ENCODE measurements around the gene TIMM23B. TPM values are rescaled to one million over a fixed set of nuclear protein-coding genes. Genes with fewer than 3 reads are reported as not detected.
"Not testable (repeated sequence)": the region's sequence is repeated elsewhere in the genome, so short reads cannot be mapped to it uniquely, and the experiment has no call there.

The TIMM23B gene
- total and polyA plus RNA-seq, 2 of the 8 experiments (the other 6 are each of a cell fraction or from before 2014, with no cell fraction given): 12.3 to 14.4 TPM

DNA sequence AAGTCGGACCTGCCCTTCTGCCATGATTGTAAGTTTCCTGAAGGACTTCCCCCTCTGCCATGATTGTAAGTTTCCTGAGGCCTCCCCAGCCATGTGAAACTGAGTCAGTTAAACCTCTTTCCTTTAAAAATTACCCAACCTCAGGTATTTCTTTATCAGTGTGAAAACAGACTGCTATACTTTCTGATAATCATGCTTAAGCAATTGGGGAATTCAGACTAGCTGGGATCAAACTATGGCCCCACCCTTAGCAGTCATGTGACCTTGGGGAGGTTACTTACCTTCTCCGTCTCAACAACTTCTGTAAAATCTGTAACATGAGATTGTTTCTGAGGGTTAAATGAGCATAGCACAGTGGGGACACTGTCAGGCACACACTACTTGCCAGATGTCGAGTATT is 45.4 kb downstream of the TIMM23B start:
- H2BK5ac ChIP-seq (ENCODE audit: low read depth, low read length); POLR2A ChIA-PET (ENCODE audit: partially characterized antibody); FAIRE-seq; H3K4me3 ChIP-seq (ENCODE audit: extremely low read depth in 1 of 4, insufficient read depth in 2 of 4, low read depth in 3 of 4, low read length in 4 of 4); H3K23me2 ChIP-seq (ENCODE audit: low read depth, low read length); H3K18ac ChIP-seq (ENCODE audit: extremely low read depth, low read length); H4K5ac ChIP-seq (ENCODE audit: insufficient read length, low read depth, low read length); DNase-seq (ENCODE audit: low read depth in 1 of 2, low spot score in 2 of 2); H3K27me3 ChIP-seq (replicated peaks in 1 of 4; ENCODE audit: control insufficient read depth in 3 of 4, extremely low read depth in 1 of 4, insufficient read depth in 3 of 4, low read length in 3 of 4); H2BK15ac ChIP-seq (ENCODE audit: low read length); H3K79me1 ChIP-seq (ENCODE audit: low read depth, low read length); CTCF ChIA-PET (ENCODE audit: partially characterized antibody); H4K8ac ChIP-seq (ENCODE audit: extremely low read depth, insufficient read depth, low read length); H2AFZ ChIP-seq (ENCODE audit: low read length); H3K56ac ChIP-seq (replicated peaks; ENCODE audit: insufficient read length, low read depth, low read length); H3K4me2 ChIP-seq (ENCODE audit: insufficient read depth in 1 of 2, low read depth in 2 of 2, low read length in 2 of 2); H3K9me3 ChIP-seq (ENCODE audit: insufficient read depth in 2 of 2, low read depth in 1 of 2, low read length in 1 of 2); H3K9ac ChIP-seq (replicated peaks in 1 of 4; ENCODE audit: extremely low read depth in 1 of 4, low read depth in 3 of 4, low read length in 3 of 4); H3K4me1 ChIP-seq (replicated peaks in 1 of 4; ENCODE audit: control insufficient read depth in 3 of 4, insufficient read depth in 4 of 4, low read length in 3 of 4); H4K20me1 ChIP-seq (replicated peaks in 1 of 2; ENCODE audit: control insufficient read depth in 1 of 2, insufficient read depth in 2 of 2, low read length in 2 of 2); H2BK20ac ChIP-seq (ENCODE audit: low read length); H2BK12ac ChIP-seq (ENCODE audit: low read depth, low read length); H3K79me2 ChIP-seq (ENCODE audit: control insufficient read depth in 1 of 2, insufficient read depth in 2 of 2, low read length in 2 of 2); H3K27ac ChIP-seq (ENCODE audit: low read depth, low read length); H3K4ac ChIP-seq (replicated peaks; ENCODE audit: insufficient read length, low read depth, low read length); H4K91ac ChIP-seq (replicated peaks; ENCODE audit: insufficient read length, low read length); H2BK120ac ChIP-seq (replicated peaks; ENCODE audit: low read depth, low read length); H3K14ac ChIP-seq (ENCODE audit: insufficient read length); H2AK5ac ChIP-seq (ENCODE audit: low read depth, low read length); H3K23ac ChIP-seq (ENCODE audit: insufficient read length); H3K36me3 ChIP-seq (ENCODE audit: control insufficient read depth in 2 of 4, insufficient read depth in 4 of 4, low read length in 3 of 4): not testable (repeated sequence)
- WGBS, 2 experiments (ENCODE audit: extremely low coverage in 1 of 2, insufficient coverage in 1 of 2, insufficient read length in 1 of 2, insufficient replicate concordance in 2 of 2, low coverage in 1 of 2, low lambda C conversion rate in 2 of 2, missing lambda C conversion rate in 1 of 2): 73% methylated on average over 3 of the region's 3 CpGs; no CpG with 5 or more reads in 1 of the 2 experiments

DNA sequence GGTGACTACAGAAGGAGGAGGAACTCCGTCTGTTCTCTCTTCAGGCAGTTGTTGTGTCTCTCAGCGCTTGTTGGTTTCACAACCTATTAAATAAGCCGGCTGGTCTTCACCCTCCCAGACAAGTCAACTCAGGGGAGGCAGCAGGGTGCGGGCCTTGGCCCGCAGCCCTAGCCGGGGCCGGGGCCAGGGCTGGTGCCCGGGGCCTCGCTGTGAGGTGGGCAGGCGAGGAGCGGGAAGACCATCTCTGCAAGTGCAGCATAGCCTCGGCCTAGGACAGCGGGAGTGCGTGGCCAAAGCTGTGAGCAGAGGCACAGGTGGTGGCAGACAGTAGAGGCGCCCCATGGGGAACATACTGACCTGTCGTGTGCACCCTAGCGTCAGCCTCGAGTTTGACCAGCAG is 46.5 kb downstream of the TIMM23B start, which contains the start of gene AGAP6:
TSS of gene AGAP6 (plus strand) at position 31 of the 400 bp plus-strand sequence. CDS start at position 341, 310 bp downstream.
- H4K91ac ChIP-seq (replicated peaks; ENCODE audit: insufficient read length, low read length); H2BK5ac ChIP-seq (ENCODE audit: low read depth, low read length); H4K8ac ChIP-seq (ENCODE audit: extremely low read depth, insufficient read depth, low read length); H3K18ac ChIP-seq (ENCODE audit: extremely low read depth, low read length); H3K23me2 ChIP-seq (ENCODE audit: low read depth, low read length); H3K79me1 ChIP-seq (ENCODE audit: low read depth, low read length); POLR2A ChIA-PET (ENCODE audit: partially characterized antibody); H3K4me1 ChIP-seq (replicated peaks in 1 of 4; ENCODE audit: control insufficient read depth in 3 of 4, insufficient read depth in 4 of 4, low read length in 3 of 4); H2BK12ac ChIP-seq (ENCODE audit: low read depth, low read length); H3K23ac ChIP-seq (ENCODE audit: insufficient read length); H4K20me1 ChIP-seq (replicated peaks in 1 of 2; ENCODE audit: control insufficient read depth in 1 of 2, insufficient read depth in 2 of 2, low read length in 2 of 2); H4K5ac ChIP-seq (ENCODE audit: insufficient read length, low read depth, low read length); H2AFZ ChIP-seq (ENCODE audit: low read length); DNase-seq (ENCODE audit: low read depth in 1 of 2, low spot score in 2 of 2); H3K27ac ChIP-seq (ENCODE audit: low read depth, low read length); H3K36me3 ChIP-seq (ENCODE audit: control insufficient read depth in 2 of 4, insufficient read depth in 4 of 4, low read length in 3 of 4); H3K4ac ChIP-seq (replicated peaks; ENCODE audit: insufficient read length, low read depth, low read length); H3K9me3 ChIP-seq (ENCODE audit: insufficient read depth in 2 of 2, low read depth in 1 of 2, low read length in 1 of 2); CTCF ChIA-PET (ENCODE audit: partially characterized antibody); H3K14ac ChIP-seq (ENCODE audit: insufficient read length); H2AK5ac ChIP-seq (ENCODE audit: low read depth, low read length); H3K9ac ChIP-seq (replicated peaks in 1 of 4; ENCODE audit: extremely low read depth in 1 of 4, low read depth in 3 of 4, low read length in 3 of 4); H3K4me3 ChIP-seq (ENCODE audit: extremely low read depth in 1 of 4, insufficient read depth in 2 of 4, low read depth in 3 of 4, low read length in 4 of 4); H2BK20ac ChIP-seq (ENCODE audit: low read length); H3K56ac ChIP-seq (replicated peaks; ENCODE audit: insufficient read length, low read depth, low read length); H3K4me2 ChIP-seq (ENCODE audit: insufficient read depth in 1 of 2, low read depth in 2 of 2, low read length in 2 of 2); H3K79me2 ChIP-seq (ENCODE audit: control insufficient read depth in 1 of 2, insufficient read depth in 2 of 2, low read length in 2 of 2); H3K27me3 ChIP-seq (replicated peaks in 1 of 4; ENCODE audit: control insufficient read depth in 3 of 4, extremely low read depth in 1 of 4, insufficient read depth in 3 of 4, low read length in 3 of 4); FAIRE-seq; H2BK15ac ChIP-seq (ENCODE audit: low read length); H2BK120ac ChIP-seq (replicated peaks; ENCODE audit: low read depth, low read length): not testable (repeated sequence)
- WGBS, 2 experiments (ENCODE audit: extremely low coverage in 1 of 2, insufficient coverage in 1 of 2, insufficient read length in 1 of 2, insufficient replicate concordance in 2 of 2, low coverage in 1 of 2, low lambda C conversion rate in 2 of 2, missing lambda C conversion rate in 1 of 2): 94% methylated on average over 7 of the region's 18 CpGs; no CpG with 5 or more reads in 1 of the 2 experiments

All from H1 (cell line).